GM21423 (cell line): ENCODE results near the gene NMS.
"Not testable (repeated sequence)": the region's sequence is repeated elsewhere in the genome, so short reads cannot be mapped to it uniquely, and the experiment has no call there.

ENCODE experiments used
- ATAC-seq: cut with Tn5 transposase; IDR thresholded peaks from one replicate; pipeline ENCODE4 v1.9.1; 2021; ENCODE audit warnings: mild to moderate bottlenecking, moderate library complexity; ENCODE audit not compliant: unreplicated experiment

NMS gene, protein sequence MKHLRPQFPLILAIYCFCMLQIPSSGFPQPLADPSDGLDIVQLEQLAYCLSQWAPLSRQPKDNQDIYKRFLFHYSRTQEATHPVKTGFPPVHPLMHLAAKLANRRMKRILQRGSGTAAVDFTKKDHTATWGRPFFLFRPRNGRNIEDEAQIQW

DNA sequence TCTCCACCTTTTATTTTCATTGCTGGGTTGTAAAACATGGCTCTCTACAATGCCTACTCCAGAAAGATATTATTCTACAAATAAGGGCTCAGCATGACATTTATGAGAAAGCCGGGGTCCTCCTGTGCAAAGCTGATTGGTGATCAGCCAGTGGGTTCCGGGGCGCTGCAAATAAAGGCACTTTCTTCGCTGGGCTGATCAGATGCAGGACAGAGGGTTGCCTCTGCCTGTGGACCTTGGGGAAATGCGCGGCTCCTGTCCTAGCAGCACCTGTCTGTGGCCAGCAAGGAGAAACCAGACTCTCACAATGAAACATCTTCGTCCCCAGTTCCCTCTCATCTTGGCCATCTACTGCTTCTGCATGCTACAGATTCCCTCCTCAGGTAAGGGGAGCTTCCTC, at the start of gene NMS:
NMS (plus strand) TSS at position 301 of the 400 bp plus-strand sequence; CDS start at position 308, 7 bp downstream.
- ATAC-seq, result no peak

DNA sequence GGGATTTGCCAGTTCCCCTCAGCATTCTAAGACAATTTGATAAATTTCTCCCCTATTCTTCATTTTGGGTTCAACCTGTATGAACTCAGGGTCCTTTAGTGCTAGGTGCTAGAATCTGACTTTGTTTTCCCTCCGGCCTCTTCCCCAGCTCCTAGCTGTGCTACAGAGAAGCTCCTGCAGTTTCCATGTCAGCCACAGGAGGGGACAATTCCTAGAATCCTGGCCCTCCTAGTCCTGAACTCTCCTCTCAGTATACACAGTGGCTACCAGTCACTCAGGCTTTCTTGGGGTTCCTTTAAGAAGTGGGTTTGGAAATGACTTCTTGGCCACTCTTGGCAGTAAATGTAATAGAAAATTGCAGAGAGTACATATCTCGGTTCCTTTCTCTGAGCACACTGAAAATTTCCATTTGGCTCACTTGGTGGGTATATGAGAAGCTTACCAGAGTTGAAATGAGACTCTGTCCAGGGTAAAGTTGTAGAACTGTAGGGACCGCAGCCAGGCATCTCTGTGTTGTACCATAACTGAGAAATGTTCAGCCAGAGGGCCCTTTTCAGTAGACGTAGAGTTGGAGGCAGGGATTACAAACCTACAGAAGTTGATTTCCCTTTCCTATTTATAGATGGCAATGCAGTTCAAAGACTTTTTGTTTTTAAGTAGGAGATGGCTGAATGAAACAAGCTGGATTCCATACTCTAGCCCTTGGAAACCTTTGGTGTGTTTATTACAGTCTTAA, 47.8 kb upstream of the NMS start:
- ATAC-seq, result no peak

DNA sequence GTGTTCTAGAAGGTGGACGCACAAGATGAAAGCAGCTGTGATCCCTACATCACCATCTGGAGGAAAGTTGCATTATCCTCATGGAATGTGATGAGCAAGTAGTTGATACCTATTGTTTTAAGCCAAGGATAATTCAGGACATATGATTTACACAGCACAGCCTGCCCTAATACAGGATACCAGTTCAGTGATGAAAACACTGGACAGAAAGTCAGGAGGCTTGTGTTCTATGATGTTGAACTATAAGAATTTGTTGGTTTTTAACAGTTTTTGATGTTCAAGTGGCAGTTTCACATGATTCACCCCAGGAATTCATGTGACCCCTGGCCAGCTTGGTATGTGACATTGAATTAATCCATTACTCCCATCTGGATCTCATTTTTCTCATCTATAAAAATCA, 46.7 kb upstream of the NMS start:
- ATAC-seq, result no peak

DNA sequence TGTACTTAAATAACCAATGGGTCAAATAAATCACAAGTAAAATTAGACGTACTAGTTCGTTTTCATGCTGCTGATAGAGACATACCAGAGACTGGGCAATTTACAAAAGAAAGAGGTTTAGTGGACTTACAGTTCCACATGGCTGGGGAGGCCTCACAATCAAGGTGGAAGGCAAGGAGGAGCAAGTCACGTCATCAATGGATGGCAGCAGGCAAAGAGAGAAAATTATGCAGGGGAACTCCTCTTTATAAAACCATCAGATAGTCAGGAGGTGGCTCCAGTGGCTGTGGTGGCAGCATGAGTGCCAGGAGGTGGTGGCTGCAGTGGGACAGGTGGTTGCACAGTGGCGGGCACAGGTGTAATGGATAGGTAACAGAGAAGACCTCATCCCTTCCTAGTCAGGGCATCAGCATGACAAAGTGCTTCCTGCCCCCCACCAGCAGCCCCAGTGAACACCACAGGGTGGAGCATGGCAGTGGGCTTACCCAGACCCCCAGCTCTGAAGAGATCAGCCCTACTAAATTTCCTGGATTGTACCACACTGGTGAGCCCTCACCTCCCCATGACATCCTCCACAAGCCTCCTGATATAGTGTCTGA, 45.9 kb upstream of the NMS start:
- ATAC-seq, result no peak

DNA sequence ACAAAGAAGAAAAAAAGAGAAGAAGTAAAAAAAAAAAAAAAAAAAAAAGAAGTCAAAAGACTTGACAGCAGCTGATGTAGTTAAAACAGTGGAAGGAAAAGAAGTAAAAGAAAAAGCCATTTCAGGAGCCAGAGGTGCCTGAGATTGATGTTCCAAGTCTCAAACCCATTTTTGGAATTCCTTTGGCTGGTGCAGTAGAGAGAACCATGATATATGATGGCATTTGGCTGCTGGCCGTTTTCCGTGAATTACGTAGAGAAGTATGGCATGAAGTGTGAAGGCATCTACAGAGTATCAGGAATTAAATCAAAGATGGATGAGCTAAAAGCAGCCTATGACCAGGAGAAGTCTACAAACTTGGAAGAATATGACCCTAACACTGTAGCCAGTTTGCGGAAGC, 45.2 kb upstream of the NMS start:
- no peak for ATAC-seq

DNA sequence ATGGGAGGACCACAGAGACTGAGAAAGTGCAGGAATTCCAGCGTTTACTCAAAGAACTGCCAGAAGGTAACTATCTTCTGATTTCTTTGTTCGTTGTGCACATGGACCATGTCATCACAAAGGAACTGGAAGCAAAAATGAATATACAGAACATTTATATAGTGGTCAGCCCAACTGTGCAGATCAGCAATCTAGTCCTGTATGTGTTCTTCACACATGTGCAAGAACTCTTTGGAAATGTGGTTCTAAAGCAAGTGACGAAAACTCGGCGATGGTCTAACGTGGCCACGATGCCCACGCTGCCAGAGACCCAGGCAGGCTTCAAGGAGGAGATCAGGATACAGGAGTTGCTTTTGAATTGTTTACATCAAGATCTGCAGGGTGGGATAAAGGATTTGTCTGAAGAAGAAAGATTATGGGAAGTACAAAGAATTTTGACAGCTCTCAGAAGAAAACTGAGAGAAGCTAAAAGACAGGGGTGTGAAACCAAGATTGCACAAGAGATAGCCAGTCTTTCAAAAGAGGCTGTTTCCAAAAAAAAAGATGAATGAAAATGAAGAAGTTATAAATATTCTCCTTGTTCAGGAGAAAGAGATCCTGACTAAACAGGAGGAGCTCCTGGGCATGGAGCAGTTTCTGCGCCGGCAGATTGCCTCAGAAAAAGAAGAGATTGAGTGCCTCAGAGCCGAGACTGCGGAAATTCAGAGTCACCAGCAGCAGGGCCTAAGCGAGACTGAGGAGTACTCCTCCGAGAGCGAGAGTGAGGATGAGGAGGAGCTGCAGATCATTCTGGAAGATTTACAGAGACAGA, 44.5 kb upstream of the NMS start:
- ATAC-seq, result no peak

DNA sequence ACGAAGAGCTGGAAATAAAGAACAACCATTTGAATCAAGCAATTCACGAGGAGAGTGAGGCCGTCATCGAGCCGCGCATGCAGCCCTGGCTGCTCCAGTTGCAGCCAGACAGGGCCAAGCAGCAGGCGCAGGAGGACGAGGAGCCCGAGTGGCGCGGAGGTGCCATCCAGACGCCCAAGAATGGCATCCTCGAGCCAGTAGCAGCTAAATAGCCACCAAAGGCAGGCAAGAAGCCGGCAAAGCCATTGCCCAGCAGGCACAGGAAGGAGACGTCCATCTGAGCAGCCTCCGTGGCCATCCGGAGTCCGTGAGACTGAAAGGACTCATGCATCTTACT, 43.9 kb upstream of the NMS start:
- ATAC-seq, result no peak

DNA sequence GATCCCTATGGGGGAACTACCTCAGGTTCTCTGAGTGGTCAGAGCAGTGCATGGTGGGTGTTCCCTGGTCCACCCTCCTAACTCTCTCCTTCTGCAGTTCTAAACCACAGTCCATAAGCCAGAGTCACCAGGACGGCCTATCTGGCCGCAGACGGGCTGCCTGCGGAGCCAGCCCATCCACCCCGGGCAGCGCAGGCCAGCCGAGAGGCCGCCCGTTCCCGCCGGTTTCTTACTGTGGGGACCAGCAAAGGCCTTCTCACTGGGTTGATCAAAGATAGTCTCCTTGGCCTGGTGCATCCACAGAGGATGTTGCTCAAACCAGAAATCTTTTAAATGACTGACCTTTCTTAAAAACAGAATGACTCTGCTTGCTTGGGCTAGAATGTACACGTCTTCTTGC, 43.2 kb upstream of the NMS start:
- no peak for ATAC-seq

DNA sequence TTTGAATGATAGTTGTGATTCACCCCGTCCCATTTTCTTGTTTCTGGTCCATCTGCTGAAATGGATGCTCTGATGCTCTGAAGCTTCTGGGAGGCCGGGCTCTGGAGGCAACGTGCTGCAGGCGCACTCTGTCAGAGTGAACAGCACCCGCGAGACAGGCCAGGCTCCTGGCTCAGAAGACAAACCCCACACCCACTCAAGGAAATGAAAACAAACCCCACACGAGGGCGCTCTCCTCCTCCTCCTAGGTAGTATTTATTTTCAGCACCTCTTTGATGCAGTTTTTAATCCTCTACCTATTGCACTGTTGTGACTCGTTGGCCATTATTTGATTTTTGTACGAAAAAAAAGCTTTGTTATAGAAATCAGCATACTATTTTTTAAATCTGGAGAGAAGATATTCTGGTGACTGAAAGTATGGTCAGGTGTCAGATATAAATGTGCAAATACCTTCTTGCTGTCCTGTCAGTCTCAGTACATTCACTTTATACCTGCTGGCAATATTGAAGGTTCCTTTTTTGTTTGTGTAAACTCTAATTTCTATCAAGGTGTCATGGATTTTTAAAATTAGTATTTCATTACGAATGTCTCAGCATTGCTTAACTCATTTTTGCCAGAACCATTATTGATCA, 42.5 kb upstream of the NMS start:
- ATAC-seq, result no peak

DNA sequence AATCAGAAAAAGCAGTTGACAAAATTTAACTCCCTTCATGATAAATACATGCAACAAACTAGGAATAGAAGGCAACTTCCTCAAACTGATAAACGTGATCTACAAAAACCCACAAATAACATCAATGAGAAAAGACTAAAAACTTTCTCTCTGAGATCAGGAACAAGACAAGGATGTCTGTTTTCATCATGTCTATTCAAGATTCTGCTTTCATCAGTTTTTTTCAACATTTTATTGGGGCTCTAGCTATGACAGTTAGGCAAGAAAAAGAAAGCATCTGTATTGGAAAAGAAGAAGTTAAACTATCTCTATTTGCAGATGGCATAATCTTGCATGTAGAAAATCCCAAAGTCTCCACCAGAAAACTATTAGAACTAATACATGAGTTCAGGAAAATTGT, 40.6 kb upstream of the NMS start:
- no peak for ATAC-seq

DNA sequence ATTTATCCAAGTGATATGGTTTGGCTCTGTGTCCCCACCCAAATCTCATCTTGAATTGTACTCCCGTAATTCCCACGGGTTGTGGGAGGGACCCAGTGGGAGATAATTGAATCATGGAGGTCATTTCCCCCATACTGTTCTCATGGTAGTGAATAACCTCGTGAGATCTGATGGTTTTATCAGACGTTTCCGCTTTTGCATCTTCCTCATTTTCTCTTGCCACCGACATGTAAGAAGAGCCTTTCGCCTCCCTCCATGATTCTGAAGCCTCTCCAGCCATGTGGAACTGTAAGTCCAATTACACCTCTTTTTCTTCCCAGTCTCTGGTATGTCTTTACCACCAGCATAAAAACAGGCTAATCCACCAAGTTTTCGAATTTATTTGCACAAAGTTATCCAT, 32.5 kb upstream of the NMS start:
- no peak for ATAC-seq

DNA sequence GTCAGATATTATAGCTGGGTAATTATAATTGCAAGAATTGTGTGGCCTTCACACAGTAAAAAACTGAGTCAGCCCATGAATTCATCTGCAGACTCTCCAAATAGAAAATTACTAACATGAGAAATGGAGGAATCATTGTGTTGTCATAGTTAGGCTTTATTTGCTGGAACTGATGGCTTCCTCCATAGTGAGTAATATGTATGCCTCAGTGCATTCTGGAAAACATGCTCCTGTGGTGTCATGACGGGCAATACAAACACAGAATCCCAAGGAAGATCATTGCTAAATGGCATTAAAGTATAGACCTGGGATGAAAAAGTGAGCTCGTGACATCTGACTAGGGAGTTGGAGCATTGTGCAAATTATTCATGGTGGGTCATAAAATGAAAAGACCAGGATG, 23.6 kb upstream of the NMS start:
- ATAC-seq, result no peak

DNA sequence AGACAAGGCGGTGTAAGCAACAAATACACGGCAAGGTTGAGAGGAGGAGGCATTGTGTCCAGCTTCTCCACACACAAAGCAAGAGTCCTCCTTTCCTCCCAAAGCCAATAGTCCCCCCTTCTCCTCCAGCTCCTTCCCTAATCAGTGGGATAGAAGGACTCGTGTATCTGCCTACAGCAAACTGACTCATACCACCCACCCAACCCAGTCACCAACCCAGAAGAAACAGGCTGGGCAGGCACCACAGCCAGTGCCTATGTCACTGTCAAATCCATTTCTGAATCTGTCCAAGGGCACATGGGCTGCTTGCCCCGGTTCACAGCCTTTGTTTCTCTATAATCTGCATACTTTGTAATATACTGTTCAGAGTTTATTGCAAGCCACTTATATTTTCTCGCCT, 19.2 kb upstream of the NMS start:
- no peak for ATAC-seq

DNA sequence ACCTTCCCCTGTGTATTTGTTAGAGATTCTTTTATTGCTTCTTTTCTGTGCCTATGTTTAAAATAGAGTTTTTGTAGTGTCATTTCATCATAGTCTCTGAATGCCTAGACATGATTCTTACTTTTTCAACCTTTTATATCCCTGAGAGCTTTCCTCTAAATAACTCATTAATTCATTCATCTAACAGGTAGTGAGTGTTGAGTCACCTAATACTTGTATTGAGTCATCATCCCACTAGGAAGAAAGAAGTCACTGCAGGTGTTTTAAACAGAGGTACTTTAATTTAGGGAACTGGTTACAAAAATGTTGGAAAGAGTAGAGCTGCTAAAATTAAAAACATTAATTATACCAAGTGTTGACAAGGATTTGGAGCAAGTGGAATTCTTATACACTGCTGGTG, 18.5 kb upstream of the NMS start:
- no peak for ATAC-seq

DNA sequence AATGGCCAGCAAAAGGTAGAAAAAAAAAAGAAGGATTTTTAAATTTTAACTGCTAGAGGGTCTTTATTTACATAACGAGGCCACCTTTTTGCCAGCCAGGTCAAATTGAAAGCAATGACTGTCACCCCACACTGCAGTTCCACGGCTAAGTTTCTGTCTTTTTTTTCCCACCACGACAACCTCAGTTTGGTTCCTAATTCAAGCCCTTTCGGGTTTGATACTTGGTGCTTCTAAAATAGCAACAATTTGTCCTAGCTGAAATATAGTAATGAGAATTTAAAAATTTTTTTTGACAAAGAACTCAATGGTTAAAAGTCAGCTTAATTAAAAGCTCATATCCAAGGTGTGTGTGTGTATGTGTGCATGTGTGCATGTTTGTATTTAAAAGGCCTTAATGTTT, 16.4 kb upstream of the NMS start:
- ATAC-seq, result no peak

DNA sequence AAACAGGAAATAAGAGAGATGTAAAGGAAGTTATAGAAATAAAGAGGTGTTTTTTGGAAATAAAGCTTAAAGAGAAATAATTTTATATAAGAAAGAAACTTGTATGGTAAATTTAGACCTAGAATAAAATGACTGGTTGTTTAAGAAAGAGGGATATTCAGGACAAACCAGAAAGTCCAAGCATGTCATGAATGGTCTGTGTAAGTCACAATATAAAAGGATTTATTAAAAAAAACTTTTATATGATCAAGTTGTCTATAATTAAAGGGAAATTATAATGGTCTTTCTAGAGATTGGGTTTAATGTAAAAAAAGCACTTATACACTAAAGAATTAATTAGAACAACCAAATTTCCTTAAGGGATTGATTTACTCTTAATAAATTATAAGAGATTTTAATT, 13.9 kb upstream of the NMS start:
- not testable (repeated sequence) for ATAC-seq

DNA sequence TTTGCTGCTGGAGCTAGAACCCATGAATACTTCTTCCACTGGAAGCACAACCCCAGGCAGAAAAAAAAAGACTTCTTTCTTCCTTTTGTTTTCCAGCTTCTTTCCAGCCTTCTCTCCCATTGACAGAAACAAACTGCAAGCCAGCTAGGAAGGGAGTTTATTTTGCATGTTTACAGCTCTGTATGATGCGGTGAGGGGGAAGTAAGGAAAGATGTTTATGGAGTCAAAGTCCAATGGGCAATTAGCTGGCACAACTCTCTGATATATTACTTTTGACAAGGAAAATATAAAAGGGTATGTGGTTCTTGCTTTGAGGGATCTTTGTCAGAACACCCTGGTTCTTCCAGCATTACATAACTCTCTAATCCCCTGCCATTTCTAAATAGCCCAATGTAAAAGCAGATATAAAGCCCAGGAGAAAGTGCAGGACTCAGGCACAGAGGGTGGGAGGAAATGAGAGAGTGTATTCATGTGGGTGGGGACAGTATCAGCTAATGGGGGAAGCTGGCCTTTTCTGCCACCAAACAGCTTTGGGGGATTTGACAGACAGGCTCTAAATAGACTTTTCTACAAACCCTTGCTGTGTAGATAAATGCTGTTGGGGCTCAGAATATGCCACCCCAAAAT, 9.3 kb upstream of the NMS start:
- no peak for ATAC-seq

DNA sequence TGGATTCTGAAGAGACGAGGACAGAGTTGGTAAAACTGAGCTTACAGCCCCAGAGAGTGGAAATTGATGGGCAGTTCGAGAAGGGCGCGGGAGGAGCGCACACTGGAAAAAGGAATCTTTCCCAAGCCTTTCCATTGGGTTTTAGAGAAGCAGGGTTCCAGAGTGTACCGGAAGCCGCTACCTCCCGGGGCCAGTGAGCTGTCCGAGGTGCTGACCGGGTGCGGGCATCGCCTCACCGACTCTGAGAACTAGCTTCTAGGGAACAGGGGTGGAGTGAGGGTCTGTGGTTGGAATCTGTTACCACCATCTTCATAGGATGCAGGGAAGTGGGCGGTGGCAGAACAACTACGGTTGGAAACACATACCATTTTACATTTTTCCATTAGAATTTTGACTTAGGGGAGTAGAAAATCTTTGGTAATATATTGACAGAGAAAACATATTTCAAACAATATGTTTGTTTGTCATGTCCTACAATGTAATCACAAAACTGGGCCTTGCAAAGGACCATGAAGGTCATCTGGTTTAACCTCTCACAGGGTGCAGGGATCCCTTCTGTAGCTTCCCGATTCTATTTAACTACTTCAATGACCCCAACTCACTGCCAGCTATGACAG, 724 bp downstream of the NMS start:
- no peak for ATAC-seq

DNA sequence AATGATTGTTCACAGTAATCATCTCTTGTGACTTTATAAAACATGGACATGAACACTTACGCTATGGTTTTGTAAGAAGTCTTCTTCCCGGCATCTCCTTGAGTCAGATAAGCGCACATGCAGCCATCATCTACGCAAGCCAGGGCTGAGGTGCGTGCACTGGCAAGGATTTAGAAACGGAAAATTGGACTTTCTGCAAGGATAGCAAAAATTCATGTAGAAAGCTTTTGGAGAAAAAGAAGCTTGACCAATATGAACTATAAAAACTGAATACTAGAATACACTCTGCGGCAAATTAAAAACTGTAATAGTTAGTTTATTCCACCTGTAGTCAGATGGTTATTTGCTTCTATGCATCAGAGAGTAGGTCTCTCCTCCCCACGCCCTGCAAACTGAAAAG, 6.3 kb downstream of the NMS start:
- ATAC-seq, result no peak

DNA sequence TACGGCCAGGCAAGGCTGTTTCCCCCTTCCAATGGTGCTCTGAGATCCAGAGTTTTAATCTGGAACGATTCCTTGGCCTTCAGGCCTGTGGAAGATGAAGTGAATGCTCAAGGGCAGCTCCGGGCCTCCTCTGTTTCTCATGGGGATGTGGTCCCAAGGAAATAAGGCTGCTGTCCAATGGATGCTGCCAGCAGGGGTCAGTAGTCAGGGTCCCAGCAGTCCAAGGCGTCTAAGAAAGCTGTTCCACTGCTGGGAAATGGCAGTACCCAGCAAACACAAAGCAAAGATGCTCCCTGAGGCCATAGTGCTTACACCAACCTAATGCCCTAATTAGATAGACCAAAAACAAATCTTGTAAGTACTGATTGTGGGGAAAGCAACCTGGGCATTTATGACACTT, 12.5 kb downstream of the NMS start:
- ATAC-seq, result no peak

DNA sequence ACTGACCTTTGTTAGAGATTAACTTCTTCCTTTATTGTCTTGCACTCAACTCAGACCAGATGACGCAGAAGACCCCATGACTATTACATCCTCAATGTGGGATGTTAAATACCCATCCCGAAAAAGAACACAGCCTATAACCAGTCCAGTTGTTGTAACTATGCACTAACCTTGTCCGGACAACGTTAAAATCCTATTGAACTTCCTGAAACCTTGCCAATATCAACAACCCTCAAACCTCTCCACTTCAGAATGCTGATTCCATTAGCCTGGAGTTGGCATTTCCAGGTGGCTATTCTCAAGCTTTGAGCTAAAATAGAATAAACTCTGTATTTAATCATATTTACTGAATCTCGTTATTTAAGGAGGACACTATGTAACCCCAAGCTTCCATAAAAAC, 13.6 kb downstream of the NMS start:
- no peak for ATAC-seq
